SK-N-SH (cell line): ENCODE measurements around the gene PLPP6. TPM values are rescaled to one million over a fixed set of nuclear protein-coding genes. Genes with fewer than 3 reads are reported as not detected.

Experiments
- CTCF ChIA-PET: fragments of 300-600, 350-600 bp; formaldehyde crosslinking; extraction: SDS; loops from one replicate; lab custom pipeline; 2021; lab: Yijun Ruan, JAX
- POLR2A ChIA-PET: fragments of 350-600 bp; sonication (Branson Sonifier 250); formaldehyde crosslinking; extraction: SDS; loops from one replicate; lab custom pipeline; 2020; ENCODE audit warnings: antibody characterized with exemption, inconsistent platforms; lab: Yijun Ruan, JAX
- DNase-seq: peaks from one replicate; pipeline ENCODE4 v3.0.0; 2012
- H2AFZ ChIP-seq: fragments of 200-600 bp; sonication (generic); 2 replicates; pipeline ENCODE4 v1.8.1; 2016; ENCODE audit warnings: antibody characterized with exemption, mild to moderate bottlenecking, low read depth
- H3F3A ChIP-seq: fragments of 200-600 bp; sonication (generic); replicated peaks from 2 replicates; pipeline ENCODE3; 2016; ENCODE audit warnings: antibody characterized with exemption, mild to moderate bottlenecking; ENCODE audit not compliant: insufficient read depth
- H3K27ac ChIP-seq, 2 experiments: fragments of 200-500 bp in 1 of 2; fragments of 200-600 bp in 1 of 2; sonication (Bioruptor generic) in 1 of 2; sonication (generic), shearing (Covaris generic) in 1 of 2; 2 replicates each; pipeline versions ENCODE4 v1.5.1 to v1.6.1; 2014 to 2016; ENCODE audit warnings: low read depth in 2 of 2, inconsistent platforms in 1 of 2, low read length in 1 of 2, mild to moderate bottlenecking in 1 of 2, mixed read lengths in 1 of 2
- H3K27me3 ChIP-seq: fragments of 200-600 bp; sonication (generic), shearing (Covaris generic); 2 replicates; pipeline ENCODE4 v1.6.1; 2016; ENCODE audit warnings: mixed run types; ENCODE audit not compliant: insufficient read depth
- H3K36me3 ChIP-seq, 2 experiments: fragments of 200-500 bp in 1 of 2; fragments of 200-600 bp in 1 of 2; sonication (Bioruptor generic) in 1 of 2; sonication (generic) in 1 of 2; replicated peaks in 1 of 2; 2 replicates each; pipeline versions ENCODE3 to v1.5.1; 2014 to 2016; ENCODE audit warnings: low read length in 1 of 2, mild to moderate bottlenecking in 1 of 2; ENCODE audit not compliant: insufficient read depth in 2 of 2, control insufficient read depth in 1 of 2
- H3K4me1 ChIP-seq, 2 experiments: fragments of 200-500 bp in 1 of 2; fragments of 200-600 bp in 1 of 2; sonication (Bioruptor generic) in 1 of 2; sonication (generic), shearing (Covaris generic) in 1 of 2; 2 replicates each; pipeline versions ENCODE4 v1.5.1 to v1.6.1; 2014 to 2016; ENCODE audit warnings: low read depth in 1 of 2, low read length in 1 of 2, mixed run types in 1 of 2; ENCODE audit not compliant: insufficient read depth in 2 of 2, control insufficient read depth in 1 of 2
- H3K4me2 ChIP-seq: fragments of 200-600 bp; sonication (generic), shearing (Covaris generic); 2 replicates; pipeline ENCODE4 v1.6.1; 2017; ENCODE audit warnings: mixed run types
- H3K4me3 ChIP-seq, 2 experiments: fragments of 200-500 bp in 1 of 2; fragments of 200-600 bp in 1 of 2; sonication (Bioruptor generic) in 1 of 2; sonication (generic), shearing (Covaris generic) in 1 of 2; 2 replicates each; pipeline versions ENCODE4 v1.5.1 to v1.8.1; 2014 to 2016; ENCODE audit warnings: low read depth in 2 of 2, inconsistent platforms in 1 of 2, low read length in 1 of 2, mild to moderate bottlenecking in 1 of 2, mixed read lengths in 1 of 2, moderate library complexity in 1 of 2
- H3K79me2 ChIP-seq: fragments of 200-600 bp; sonication (generic); 2 replicates; pipeline ENCODE4 v1.8.1; 2017; ENCODE audit warnings: mild to moderate bottlenecking; ENCODE audit not compliant: insufficient read depth
- H3K9ac ChIP-seq: fragments of 200-600 bp; sonication (generic); 2 replicates; pipeline ENCODE4 v1.6.1; 2017; ENCODE audit warnings: mixed run types
- H3K9me2 ChIP-seq: fragments of 200-600 bp; sonication (generic); 2 replicates; pipeline ENCODE4 v1.6.1; 2017; ENCODE audit warnings: mixed run types
- H3K9me3 ChIP-seq: fragments of 200-600 bp; sonication (generic); 2 replicates; pipeline ENCODE4 v1.6.1; 2017; ENCODE audit warnings: mixed run types, mild to moderate bottlenecking, moderate library complexity
- H4K20me1 ChIP-seq: fragments of 200-600 bp; sonication (generic); 2 replicates; pipeline ENCODE4 v1.6.1; 2017; ENCODE audit warnings: mild to moderate bottlenecking, mixed run types; ENCODE audit not compliant: insufficient read depth
- CHD2 ChIP-seq: fragments of 150-350 bp; IDR thresholded peaks from 2 replicates; pipeline ENCODE4 v1.6.1; 2018; ENCODE audit warnings: low read length; ENCODE audit not compliant: partially characterized antibody
- CTCF ChIP-seq: fragments of 200-600 bp; sonication (generic); IDR thresholded peaks from 2 replicates; pipeline ENCODE4 v1.6.1; 2017; ENCODE audit warnings: antibody characterized with exemption, mild to moderate bottlenecking, moderate library complexity
- ELF1 ChIP-seq: IDR thresholded peaks from 2 replicates; pipeline ENCODE4 v1.4.0; 2012
- EZH2phosphoT487 ChIP-seq: fragments of 200-600 bp; sonication (generic); IDR thresholded peaks from 2 replicates; pipeline ENCODE4 v1.6.1; 2017; ENCODE audit warnings: low read depth, mixed run types, mild to moderate bottlenecking, antibody characterized with exemption, moderate library complexity, borderline replicate concordance
- FOSL2 ChIP-seq: IDR thresholded peaks from 2 replicates; pipeline ENCODE4 v1.4.0; 2012; ENCODE audit warnings: low read depth, mild to moderate bottlenecking, moderate library complexity, borderline replicate concordance
- GATA2 ChIP-seq: sonication (generic); formaldehyde crosslinking; IDR thresholded peaks from 2 replicates; pipeline ENCODE4 v1.5.0; 2020; ENCODE audit warnings: mild to moderate bottlenecking, missing genetic modification reagents
- MEF2A ChIP-seq: IDR thresholded peaks from 2 replicates; pipeline ENCODE4 v1.4.0; 2012; ENCODE audit warnings: low read depth, borderline replicate concordance
- MXI1 ChIP-seq: IDR thresholded peaks from 2 replicates; pipeline ENCODE4 v1.6.1; 2012; ENCODE audit warnings: mild to moderate bottlenecking, low read depth, low read length, improper control_type of control experiment
- NRF1 ChIP-seq: IDR thresholded peaks from 2 replicates; pipeline ENCODE4 v1.6.1; 2012; ENCODE audit warnings: low read depth, mild to moderate bottlenecking, low read length
- POLR2AphosphoS5 ChIP-seq: IDR thresholded peaks from 2 replicates; pipeline ENCODE4 v1.6.1; 2012; ENCODE audit warnings: low read depth, low read length
- RAD21 ChIP-seq: IDR thresholded peaks from 2 replicates; pipeline ENCODE4 v1.6.1; 2012; ENCODE audit warnings: mild to moderate bottlenecking, low read length
- RXRA ChIP-seq: IDR thresholded peaks from 2 replicates; pipeline ENCODE4 v1.4.0; 2012; ENCODE audit warnings: low read depth, mild to moderate bottlenecking, borderline replicate concordance
- SIN3A ChIP-seq: IDR thresholded peaks from 2 replicates; pipeline ENCODE4 v1.6.1; 2012; ENCODE audit warnings: low read depth, mild to moderate bottlenecking, low read length, moderate library complexity, borderline replicate concordance
- TEAD4 ChIP-seq: IDR thresholded peaks from 2 replicates; pipeline ENCODE4 v1.4.0; 2012; ENCODE audit warnings: mild to moderate bottlenecking, borderline replicate concordance; ENCODE audit not compliant: insufficient read depth
- WGBS: methylation state at CpG from one replicate; pipeline ENCODE4 v1.1.6; 2017; ENCODE audit warnings: low lambda C conversion rate; 5-methylcytosine and 5-hydroxymethylcytosine counted together
- polyA plus RNA-seq, 3 experiments: library from polyadenylated mRNA; depleted of rRNA; stranded (reverse); fragments of >200 nt; gene quantifications; 2 replicates each; pipeline ENCODE4 v1.2.3, GENCODE V29; 2012
- TF ChIP-seq, protein P1 (sequence below): IDR thresholded peaks from 2 replicates; pipeline ENCODE4 v1.4.0; 2012; ENCODE audit warnings: low read depth, borderline replicate concordance
- TF ChIP-seq, protein P2 (sequence below): IDR thresholded peaks from 2 replicates; pipeline ENCODE4 v1.4.0; 2012; ENCODE audit warnings: low read depth
- TF ChIP-seq, protein P3 (sequence below): IDR thresholded peaks from 2 replicates; pipeline ENCODE4 v1.4.0; 2012; ENCODE audit warnings: low read depth, borderline replicate concordance

PLPP6 gene
- polyA plus RNA-seq, 1 of the 3 experiments (the other 2 are of a cell fraction): 8.8 TPM

DNA sequence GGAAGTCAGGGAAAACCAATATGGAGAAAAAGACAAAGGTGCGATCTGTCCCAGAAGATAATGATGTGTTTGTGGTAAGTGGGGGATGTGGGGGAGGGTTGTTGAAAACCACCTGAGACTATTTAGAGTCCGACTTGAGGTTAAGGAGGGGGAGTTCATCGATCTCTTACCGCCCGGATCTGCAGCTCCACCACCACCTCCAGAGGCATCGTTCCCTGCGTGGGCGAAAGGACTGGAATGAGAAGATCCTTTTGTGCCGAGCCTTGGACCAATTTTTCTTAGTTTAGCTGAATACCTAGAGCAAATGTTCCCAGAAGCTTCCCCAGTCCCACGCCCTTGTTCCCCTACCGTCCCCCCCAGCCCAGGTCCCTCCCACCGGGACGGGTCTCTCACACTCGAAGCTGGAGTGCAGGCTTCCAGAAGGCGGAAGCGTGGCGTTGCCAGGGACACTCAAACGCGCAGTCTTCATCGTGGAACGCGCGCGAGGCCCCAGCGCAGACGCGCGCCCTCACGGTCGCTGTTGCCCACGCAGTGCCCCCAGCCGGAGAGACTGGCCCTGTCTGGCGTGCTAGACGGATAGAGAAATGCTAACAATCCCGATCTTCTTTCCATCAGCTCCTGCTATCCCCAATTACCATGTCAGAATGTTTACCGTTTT, 4.1 kb downstream of the PLPP6 start, which contains the start of gene SPATA6L:
Gene SPATA6L (minus strand): TSS at position 439 of the 658 bp plus-strand sequence. CDS start 230 bp downstream, at position 209.
- Histone ChIP-seq H3K9me3 (no peaks in the 10 kb centered on the region), H3K9ac (peak within 1 kb of the TSS; percentile 43), H3K9me2 (no peaks in the 10 kb centered on the region), H3K27ac (peak within 1 kb of the TSS; percentile 10 to 81; a peak in 3 of 4 replicates), H3K4me3 (peak within 1 kb of the TSS; percentile 56 to 60), H4K20me1 (no peaks in the 10 kb centered on the region), H3K36me3 (no peaks in the 10 kb centered on the region), H3F3A (peaks cover 8% of the 10 kb centered on the region), H3K4me1 (peaks cover under 1 to 33% of the 10 kb centered on the region in 2 experiments; a peak in 3 of 4 replicates), H3K27me3 (no peaks in the 10 kb centered on the region), H3K79me2 (0 out of 2 replicates have a peak, but pooled peaks cover 9% of the 10 kb centered on the region), H2AFZ (peak within 1 kb of the TSS; percentile 84), H3K4me2 (peak within 1 kb of the TSS; percentile 90)
- CTCF ChIA-PET: interaction anchor here (0.7 to 1.9 kb wide), 14 partner anchors 8 to 128 kb away, joined by 3 to 10 read pairs (median 4); partner anchors contain the start of gene AK3
- POLR2A ChIA-PET: interaction anchor here (0.8 to 2.3 kb wide), 3 partner anchors 9 to 74 kb away, joined by 5 to 17 read pairs (median 8); partner anchors contain the start of genes AK3 and CDC37L1
- 0 out of 2 replicates have a peak, but pooled peaks have one; percentile 16 for TF ChIP-seq SIN3A
- TF ChIP-seq, protein P1, sequence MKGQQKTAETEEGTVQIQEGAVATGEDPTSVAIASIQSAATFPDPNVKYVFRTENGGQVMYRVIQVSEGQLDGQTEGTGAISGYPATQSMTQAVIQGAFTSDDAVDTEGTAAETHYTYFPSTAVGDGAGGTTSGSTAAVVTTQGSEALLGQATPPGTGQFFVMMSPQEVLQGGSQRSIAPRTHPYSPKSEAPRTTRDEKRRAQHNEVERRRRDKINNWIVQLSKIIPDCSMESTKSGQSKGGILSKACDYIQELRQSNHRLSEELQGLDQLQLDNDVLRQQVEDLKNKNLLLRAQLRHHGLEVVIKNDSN: no peak
- TF ChIP-seq RAD21: no peak
- no peak for TF ChIP-seq RXRA
- TF ChIP-seq MXI1: peak; percentile 88; the same call in 1 of the 2 replicates
- no peak for TF ChIP-seq TEAD4
- TF ChIP-seq MEF2A: no peak
- peak; percentile 29; the same call in 1 of the 2 replicates for TF ChIP-seq POLR2AphosphoS5
- no peak for TF ChIP-seq EZH2phosphoT487
- TF ChIP-seq ELF1: peak; percentile 59
- TF ChIP-seq, protein P2, sequence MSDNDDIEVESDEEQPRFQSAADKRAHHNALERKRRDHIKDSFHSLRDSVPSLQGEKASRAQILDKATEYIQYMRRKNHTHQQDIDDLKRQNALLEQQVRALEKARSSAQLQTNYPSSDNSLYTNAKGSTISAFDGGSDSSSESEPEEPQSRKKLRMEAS: peak; percentile 84
- TF ChIP-seq NRF1: peak; percentile 36; the same call in 1 of the 2 replicates
- TF ChIP-seq FOSL2: no peak
- peak; percentile 28; the same call in 1 of the 2 replicates for TF ChIP-seq CTCF
- peak; percentile 57 for TF ChIP-seq CHD2
- peak; percentile 8; the same call in 1 of the 2 replicates for TF ChIP-seq GATA2
- TF ChIP-seq, protein P3, sequence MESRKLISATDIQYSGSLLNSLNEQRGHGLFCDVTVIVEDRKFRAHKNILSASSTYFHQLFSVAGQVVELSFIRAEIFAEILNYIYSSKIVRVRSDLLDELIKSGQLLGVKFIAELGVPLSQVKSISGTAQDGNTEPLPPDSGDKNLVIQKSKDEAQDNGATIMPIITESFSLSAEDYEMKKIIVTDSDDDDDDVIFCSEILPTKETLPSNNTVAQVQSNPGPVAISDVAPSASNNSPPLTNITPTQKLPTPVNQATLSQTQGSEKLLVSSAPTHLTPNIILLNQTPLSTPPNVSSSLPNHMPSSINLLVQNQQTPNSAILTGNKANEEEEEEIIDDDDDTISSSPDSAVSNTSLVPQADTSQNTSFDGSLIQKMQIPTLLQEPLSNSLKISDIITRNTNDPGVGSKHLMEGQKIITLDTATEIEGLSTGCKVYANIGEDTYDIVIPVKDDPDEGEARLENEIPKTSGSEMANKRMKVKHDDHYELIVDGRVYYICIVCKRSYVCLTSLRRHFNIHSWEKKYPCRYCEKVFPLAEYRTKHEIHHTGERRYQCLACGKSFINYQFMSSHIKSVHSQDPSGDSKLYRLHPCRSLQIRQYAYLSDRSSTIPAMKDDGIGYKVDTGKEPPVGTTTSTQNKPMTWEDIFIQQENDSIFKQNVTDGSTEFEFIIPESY: no peak
- WGBS: 6% methylated on average over 15 of the region's 36 CpGs
- peak; percentile 81 for DNase-seq
